RWPE2 (cell line): Measurements from ENCODE around the gene ZNF280D.

Experiments used
- ATAC-seq: fragments of 200-7000 bp; cut with Tn5 transposase; 3 replicates; pipeline ENCODE4 v1.9.1; 2021; ENCODE audit warnings: low read depth
- DNase-seq: peaks from one replicate; pipeline ENCODE4 v3.0.0-alpha.2; 2020; ENCODE audit warnings: low spot score
- H3K27ac ChIP-seq: fragments of 450-650 bp; 2 replicates; pipeline ENCODE4 v1.5.1; 2017; ENCODE audit warnings: mild to moderate bottlenecking; ENCODE audit not compliant: poor library complexity, severe bottlenecking
- H3K27me3 ChIP-seq: fragments of 250-450 bp; sonication (Bioruptor Pico); 2 replicates; pipeline ENCODE4 v1.5.1; 2021; ENCODE audit warnings: mild to moderate bottlenecking, moderate library complexity; ENCODE audit not compliant: insufficient read depth, poor library complexity, severe bottlenecking
- H3K36me3 ChIP-seq: fragments of 250-450 bp; sonication (Bioruptor Pico); 2 replicates; pipeline ENCODE4 v1.5.1; 2020; ENCODE audit warnings: low read depth, mild to moderate bottlenecking, moderate library complexity
- H3K4me1 ChIP-seq: fragments of 250-450 bp; sonication (Bioruptor Pico); 2 replicates; pipeline ENCODE4 v1.5.1; 2021; ENCODE audit warnings: mild to moderate bottlenecking, moderate library complexity; ENCODE audit not compliant: insufficient read depth, poor library complexity, severe bottlenecking
- H3K4me3 ChIP-seq: fragments of 250-450 bp; sonication (Bioruptor Pico); 2 replicates; pipeline ENCODE4 v1.5.1; 2021; ENCODE audit warnings: mild to moderate bottlenecking, moderate library complexity; ENCODE audit not compliant: severe bottlenecking
- H3K9me3 ChIP-seq: fragments of 250-450 bp; sonication (Bioruptor Pico); 2 replicates; pipeline ENCODE4 v1.5.1; 2021; ENCODE audit warnings: mild to moderate bottlenecking, moderate library complexity; ENCODE audit not compliant: severe bottlenecking
- CTCF ChIP-seq: fragments of 450-650 bp; IDR thresholded peaks from one replicate; pipeline ENCODE4 v1.5.1; 2017; ENCODE audit warnings: mild to moderate bottlenecking, moderate library complexity; ENCODE audit not compliant: poor library complexity, severe bottlenecking

ZNF280D gene

DNA sequence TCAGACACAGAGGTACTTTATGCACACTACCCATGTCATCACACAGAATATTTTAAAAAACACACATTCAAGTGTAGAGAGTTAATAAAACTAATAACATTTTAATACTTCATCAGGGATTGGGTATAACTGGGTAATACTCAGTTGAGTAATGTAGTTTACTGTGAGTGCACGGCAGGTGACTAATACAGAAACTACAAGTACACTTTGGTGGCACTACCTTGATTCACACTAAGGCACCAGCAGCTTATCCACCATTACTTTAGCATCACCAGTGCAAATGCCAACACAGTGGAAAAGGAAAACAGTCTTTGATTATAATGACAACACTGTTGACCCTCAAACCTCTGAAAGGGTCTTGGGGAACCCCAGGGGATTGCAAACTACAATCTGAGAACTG lies 33.6 kb downstream of the ZNF280D start:
- no peak overlapping the region for H3K4me3 ChIP-seq
- ATAC-seq (peak; percentile 51; the same call in 2 of the 3 replicates), DNase-seq (no peak)
- H3K27me3 ChIP-seq: no peaks in the 10 kb centered on the region
- no peak for TF ChIP-seq CTCF
- H3K4me1 ChIP-seq: no peaks in the 10 kb centered on the region
- H3K27ac ChIP-seq: no peak overlapping the region
- peaks cover 55% of the 10 kb centered on the region for H3K36me3 ChIP-seq
- H3K9me3 ChIP-seq: no peaks in the 10 kb centered on the region

- H3K36me3 ChIP-seq: peaks cover 41% of the 10 kb centered on the region
- TF ChIP-seq CTCF: no peak
- DNase-seq (no peak), ATAC-seq (no peak)
- no peaks in the 10 kb centered on the region for H3K27me3 ChIP-seq
- H3K4me1 ChIP-seq: no peaks in the 10 kb centered on the region
- no peak overlapping the region for H3K4me3 ChIP-seq
- H3K27ac ChIP-seq: no peak overlapping the region
- H3K9me3 ChIP-seq: no peaks in the 10 kb centered on the region
Observed at GRCh38 chr15:56698270-56698669, 35.0 kb downstream of the ZNF280D start.

DNA sequence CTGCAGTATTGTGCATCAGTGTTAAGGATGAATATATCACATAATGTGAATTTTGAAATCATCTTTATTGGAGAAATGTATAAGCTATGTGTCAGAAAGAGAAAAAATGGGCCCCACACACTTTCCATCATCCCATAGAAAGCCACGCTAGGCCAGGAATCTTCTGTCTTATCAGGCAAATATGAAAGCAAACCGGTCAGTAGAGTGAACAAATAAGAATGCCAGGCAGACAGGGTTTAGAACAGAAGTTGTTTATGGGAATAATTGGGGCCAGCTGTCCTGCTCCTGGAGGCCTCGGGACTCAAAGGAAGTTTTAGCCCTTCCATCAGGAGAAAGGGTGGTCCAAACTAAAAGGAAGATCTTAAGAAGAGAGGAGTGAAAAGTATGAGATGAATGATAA lies 39.5 kb downstream of the ZNF280D start:
- H3K27me3 ChIP-seq: no peaks in the 10 kb centered on the region
- no peak overlapping the region for H3K4me3 ChIP-seq
- no peak overlapping the region for H3K27ac ChIP-seq
- no peak for TF ChIP-seq CTCF
- peaks cover 11% of the 10 kb centered on the region for H3K36me3 ChIP-seq
- H3K4me1 ChIP-seq: no peaks in the 10 kb centered on the region
- no peaks in the 10 kb centered on the region for H3K9me3 ChIP-seq
- DNase-seq: no peak
- ATAC-seq: no peak

GRCh38 chr15:56690733-56691132 lies 42.6 kb downstream of the ZNF280D start:
- Histone ChIP-seq H3K9me3 (no peaks in the 10 kb centered on the region), H3K27me3 (no peaks in the 10 kb centered on the region)

More at GRCh38 chr15:56690733-56691132, 42.6 kb downstream of the ZNF280D start:
- no peaks in the 10 kb centered on the region for H3K4me1 ChIP-seq
- ATAC-seq: no peak
- no peak overlapping the region for H3K4me3 ChIP-seq
- H3K36me3 ChIP-seq: peaks cover 21% of the 10 kb centered on the region
- H3K27ac ChIP-seq: no peak overlapping the region
- DNase-seq: no peak
- TF ChIP-seq CTCF: no peak
